ENCODE results near the gene HNRNPDL. TPM values are rescaled to one million over a fixed set of nuclear protein-coding genes. Genes with fewer than 3 reads are reported as not detected.

Gene HNRNPDL
- total and polyA plus RNA-seq, 2 of the 13 experiments (the other 11 are each of a cell fraction or from before 2014, with no cell fraction given): 167 to 414 TPM

GRCh38 chr4:82373816-82374625, 56.2 kb downstream of the HNRNPDL start, which contains the start of gene HNRNPD (continued):
- TF ChIP-seq, protein P1, sequence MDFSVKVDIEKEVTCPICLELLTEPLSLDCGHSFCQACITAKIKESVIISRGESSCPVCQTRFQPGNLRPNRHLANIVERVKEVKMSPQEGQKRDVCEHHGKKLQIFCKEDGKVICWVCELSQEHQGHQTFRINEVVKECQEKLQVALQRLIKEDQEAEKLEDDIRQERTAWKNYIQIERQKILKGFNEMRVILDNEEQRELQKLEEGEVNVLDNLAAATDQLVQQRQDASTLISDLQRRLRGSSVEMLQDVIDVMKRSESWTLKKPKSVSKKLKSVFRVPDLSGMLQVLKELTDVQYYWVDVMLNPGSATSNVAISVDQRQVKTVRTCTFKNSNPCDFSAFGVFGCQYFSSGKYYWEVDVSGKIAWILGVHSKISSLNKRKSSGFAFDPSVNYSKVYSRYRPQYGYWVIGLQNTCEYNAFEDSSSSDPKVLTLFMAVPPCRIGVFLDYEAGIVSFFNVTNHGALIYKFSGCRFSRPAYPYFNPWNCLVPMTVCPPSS (IDR thresholded peaks at IDR 0.05): no peak
- peak; percentile 76; the same call in 1 of the 2 replicates for TF ChIP-seq RFXAP (CRISPR knock-in tag; IDR thresholded peaks at IDR 0.05; ENCODE audit: borderline replicate concordance)
- TF ChIP-seq ZSCAN12 (CRISPR knock-in tag; IDR thresholded peaks at IDR 0.05): no peak
- TF ChIP-seq, protein P2, sequence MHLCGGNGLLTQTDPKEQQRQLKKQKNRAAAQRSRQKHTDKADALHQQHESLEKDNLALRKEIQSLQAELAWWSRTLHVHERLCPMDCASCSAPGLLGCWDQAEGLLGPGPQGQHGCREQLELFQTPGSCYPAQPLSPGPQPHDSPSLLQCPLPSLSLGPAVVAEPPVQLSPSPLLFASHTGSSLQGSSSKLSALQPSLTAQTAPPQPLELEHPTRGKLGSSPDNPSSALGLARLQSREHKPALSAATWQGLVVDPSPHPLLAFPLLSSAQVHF (CRISPR knock-in tag; IDR thresholded peaks at IDR 0.05): peak; percentile 93; the same call in 1 of the 2 replicates
- no peak; the same call in 1 of the 2 replicates for TF ChIP-seq ZBTB7B (CRISPR knock-in tag; IDR thresholded peaks at IDR 0.05)
- TF ChIP-seq NFYC (CRISPR knock-in tag; IDR thresholded peaks at IDR 0.05): peak; percentile 44; the same call in 1 of the 2 replicates
- TF ChIP-seq ZNF660 (CRISPR knock-in tag; IDR thresholded peaks at IDR 0.05; ENCODE audit: borderline replicate concordance, low read depth): no peak
- TF ChIP-seq CHCHD3 (CRISPR knock-in tag; IDR thresholded peaks at IDR 0.05): 0 out of 2 replicates have a peak, but pooled peaks have one; percentile 22
- TF ChIP-seq ZNF558 (CRISPR knock-in tag; IDR thresholded peaks at IDR 0.05; ENCODE audit: borderline replicate concordance): 0 out of 2 replicates have a peak, but pooled peaks have one; percentile 14
- TF ChIP-seq, protein P3, sequence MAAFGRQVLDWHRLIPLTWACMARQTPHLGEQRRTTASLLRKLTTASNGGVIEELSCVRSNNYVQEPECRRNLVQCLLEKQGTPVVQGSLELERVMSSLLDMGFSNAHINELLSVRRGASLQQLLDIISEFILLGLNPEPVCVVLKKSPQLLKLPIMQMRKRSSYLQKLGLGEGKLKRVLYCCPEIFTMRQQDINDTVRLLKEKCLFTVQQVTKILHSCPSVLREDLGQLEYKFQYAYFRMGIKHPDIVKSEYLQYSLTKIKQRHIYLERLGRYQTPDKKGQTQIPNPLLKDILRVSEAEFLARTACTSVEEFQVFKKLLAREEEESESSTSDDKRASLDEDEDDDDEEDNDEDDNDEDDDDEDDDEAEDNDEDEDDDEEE (CRISPR knock-in tag; IDR thresholded peaks at IDR 0.05): peak; percentile 96
- peak; percentile 66; the same call in 1 of the 2 replicates for TF ChIP-seq ZBTB7A (CRISPR knock-in tag; IDR thresholded peaks at IDR 0.05)
- TF ChIP-seq ZNF121 (CRISPR knock-in tag; IDR thresholded peaks at IDR 0.05): peak; percentile 89
- peak; percentile 52; the same call in 1 of the 2 replicates for TF ChIP-seq ZNF256 (CRISPR knock-in tag; conservative IDR thresholded peaks at IDR 0.05)
- no peak; the same call in 1 of the 2 replicates for TF ChIP-seq FOXM1 (CRISPR knock-in tag; IDR thresholded peaks at IDR 0.05)
- TF ChIP-seq TEAD3 (CRISPR knock-in tag; optimal IDR thresholded peaks at IDR 0.05; ENCODE audit: borderline replicate concordance): peak; percentile 91
- TF ChIP-seq, protein P4, sequence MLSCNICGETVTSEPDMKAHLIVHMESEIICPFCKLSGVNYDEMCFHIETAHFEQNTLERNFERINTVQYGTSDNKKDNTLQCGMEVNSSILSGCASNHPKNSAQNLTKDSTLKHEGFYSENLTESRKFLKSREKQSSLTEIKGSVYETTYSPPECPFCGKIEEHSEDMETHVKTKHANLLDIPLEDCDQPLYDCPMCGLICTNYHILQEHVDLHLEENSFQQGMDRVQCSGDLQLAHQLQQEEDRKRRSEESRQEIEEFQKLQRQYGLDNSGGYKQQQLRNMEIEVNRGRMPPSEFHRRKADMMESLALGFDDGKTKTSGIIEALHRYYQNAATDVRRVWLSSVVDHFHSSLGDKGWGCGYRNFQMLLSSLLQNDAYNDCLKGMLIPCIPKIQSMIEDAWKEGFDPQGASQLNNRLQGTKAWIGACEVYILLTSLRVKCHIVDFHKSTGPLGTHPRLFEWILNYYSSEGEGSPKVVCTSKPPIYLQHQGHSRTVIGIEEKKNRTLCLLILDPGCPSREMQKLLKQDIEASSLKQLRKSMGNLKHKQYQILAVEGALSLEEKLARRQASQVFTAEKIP (CRISPR knock-in tag; IDR thresholded peaks at IDR 0.05; ENCODE audit: borderline replicate concordance): no peak
- no peak for TF ChIP-seq JARID2 (CRISPR knock-in tag; IDR thresholded peaks at IDR 0.05; ENCODE audit: insufficient replicate concordance)
- TF ChIP-seq ZNF207 (IDR thresholded peaks at IDR 0.05; ENCODE audit: borderline replicate concordance): no peak
- peak; percentile 66 for TF ChIP-seq MIER2 (CRISPR knock-in tag; IDR thresholded peaks at IDR 0.05)
- TF ChIP-seq, protein P5, sequence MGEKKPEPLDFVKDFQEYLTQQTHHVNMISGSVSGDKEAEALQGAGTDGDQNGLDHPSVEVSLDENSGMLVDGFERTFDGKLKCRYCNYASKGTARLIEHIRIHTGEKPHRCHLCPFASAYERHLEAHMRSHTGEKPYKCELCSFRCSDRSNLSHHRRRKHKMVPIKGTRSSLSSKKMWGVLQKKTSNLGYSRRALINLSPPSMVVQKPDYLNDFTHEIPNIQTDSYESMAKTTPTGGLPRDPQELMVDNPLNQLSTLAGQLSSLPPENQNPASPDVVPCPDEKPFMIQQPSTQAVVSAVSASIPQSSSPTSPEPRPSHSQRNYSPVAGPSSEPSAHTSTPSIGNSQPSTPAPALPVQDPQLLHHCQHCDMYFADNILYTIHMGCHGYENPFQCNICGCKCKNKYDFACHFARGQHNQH (CRISPR knock-in tag; IDR thresholded peaks at IDR 0.05): peak; percentile 92
- no peak; the same call in 1 of the 2 replicates for TF ChIP-seq KDM5A (IDR thresholded peaks at IDR 0.05; ENCODE audit: borderline replicate concordance, low read length)
- 0 out of 2 replicates have a peak, but pooled peaks have one; percentile 25 for TF ChIP-seq ZFP41 (CRISPR knock-in tag; IDR thresholded peaks at IDR 0.05; ENCODE audit: borderline replicate concordance)
- TF ChIP-seq NFE2 (CRISPR knock-in tag; IDR thresholded peaks at IDR 0.05): no peak
- peak; percentile 85; the same call in 1 of the 2 replicates for TF ChIP-seq REL (CRISPR knock-in tag; conservative IDR thresholded peaks at IDR 0.05)
